ENCODE results near the gene NPY1R.

The NPY1R gene

GRCh38 chr4:163280703-163281519 is 51.5 kb downstream of the NPY1R start:
- DNase-seq (ENCODE audit: low read depth, low spot score) = no peak
- no peak overlapping the region for H3K27ac ChIP-seq

DNA sequence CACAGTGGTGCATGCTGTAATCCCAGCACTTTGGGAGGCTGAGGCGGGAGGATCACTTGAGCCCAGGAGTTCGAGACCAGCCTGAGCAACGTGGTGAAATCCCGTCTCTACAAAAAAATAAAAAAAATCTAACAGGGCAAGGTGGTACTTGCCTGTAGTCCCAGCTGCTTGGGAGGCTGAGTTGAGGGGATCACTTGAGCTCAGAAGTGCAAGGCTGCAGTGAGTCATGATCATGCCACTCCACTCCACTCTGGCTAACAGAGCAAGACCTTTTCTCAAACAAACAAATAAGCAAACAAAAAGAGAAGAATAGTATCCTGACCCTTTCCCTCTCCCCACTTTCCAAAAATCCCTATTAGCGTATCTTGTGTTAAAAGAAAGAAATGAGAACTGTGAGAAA is 52.7 kb downstream of the NPY1R start:
- H3K27ac ChIP-seq = no peak overlapping the region
- DNase-seq (ENCODE audit: low read depth, low spot score) = no peak

DNA sequence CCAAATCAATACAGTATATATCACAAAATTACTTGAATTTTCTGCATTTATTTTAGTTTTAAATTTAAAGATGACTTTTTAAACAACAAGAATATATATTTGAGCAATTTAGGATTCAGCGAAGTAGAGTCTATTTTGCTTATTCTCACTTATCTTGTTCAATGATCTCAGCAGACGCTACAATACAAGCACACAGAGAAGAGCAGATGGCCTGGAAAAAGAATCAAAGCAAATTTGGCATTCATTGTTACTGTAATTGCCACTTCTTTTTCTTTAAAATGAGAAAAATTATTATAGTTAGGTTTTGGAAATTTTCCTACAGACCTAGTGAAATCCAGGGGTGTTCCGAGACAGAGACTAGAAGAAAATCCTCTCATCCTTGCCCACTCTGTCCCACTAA is 57.5 kb downstream of the NPY1R start:
- no peak overlapping the region for H3K27ac ChIP-seq
- DNase-seq (ENCODE audit: low read depth, low spot score) = no peak
